Measurements from ENCODE around the gene KRT33A.

KRT33A gene

GRCh38 chr17:41333836-41334235, 16.8 kb downstream of the KRT33A start:
- no peak for TF ChIP-seq CTCF (IDR thresholded peaks at IDR 0.05; ENCODE audit: extremely low read depth, missing control alignments)
- no peak for DNase-seq (ENCODE audit: low spot score)

- no peak for TF ChIP-seq CTCF (IDR thresholded peaks at IDR 0.05; ENCODE audit: extremely low read depth, missing control alignments)
- DNase-seq (ENCODE audit: low spot score): no peak
Measured at GRCh38 chr17:41333098-41333497, 17.5 kb downstream of the KRT33A start.

- no peak for DNase-seq (ENCODE audit: low spot score)
- no peak for TF ChIP-seq CTCF (IDR thresholded peaks at IDR 0.05; ENCODE audit: extremely low read depth, missing control alignments)
Measured at GRCh38 chr17:41332239-41332638, 18.4 kb downstream of the KRT33A start.

- no peak for TF ChIP-seq CTCF (IDR thresholded peaks at IDR 0.05; ENCODE audit: extremely low read depth, missing control alignments)
- DNase-seq (ENCODE audit: low spot score): no peak
Measured at GRCh38 chr17:41331606-41332005, 19.0 kb downstream of the KRT33A start.

- DNase-seq (ENCODE audit: low spot score): no peak
- peak; percentile 9 for TF ChIP-seq CTCF (IDR thresholded peaks at IDR 0.05; ENCODE audit: extremely low read depth, missing control alignments)
Measured at GRCh38 chr17:41329279-41329948, 21.2 kb downstream of the KRT33A start.

- no peak for TF ChIP-seq CTCF (IDR thresholded peaks at IDR 0.05; ENCODE audit: extremely low read depth, missing control alignments)
- DNase-seq (ENCODE audit: low spot score): no peak
Measured at GRCh38 chr17:41328207-41328606, 22.4 kb downstream of the KRT33A start.

GRCh38 chr17:41327411-41328120, 23.1 kb downstream of the KRT33A start:
- TF ChIP-seq CTCF (IDR thresholded peaks at IDR 0.05; ENCODE audit: extremely low read depth, missing control alignments): no peak
- DNase-seq (ENCODE audit: low spot score): no peak
